ENCODE measurements around the gene GPR161. TPM values are rescaled to one million over a fixed set of nuclear protein-coding genes. Genes with fewer than 3 reads are reported as not detected.

The GPR161 gene
- total and polyA plus RNA-seq, 2 of the 13 experiments (the other 11 are each of a cell fraction or from before 2014, with no cell fraction given), result 0.13 to 0.35 TPM

DNA sequence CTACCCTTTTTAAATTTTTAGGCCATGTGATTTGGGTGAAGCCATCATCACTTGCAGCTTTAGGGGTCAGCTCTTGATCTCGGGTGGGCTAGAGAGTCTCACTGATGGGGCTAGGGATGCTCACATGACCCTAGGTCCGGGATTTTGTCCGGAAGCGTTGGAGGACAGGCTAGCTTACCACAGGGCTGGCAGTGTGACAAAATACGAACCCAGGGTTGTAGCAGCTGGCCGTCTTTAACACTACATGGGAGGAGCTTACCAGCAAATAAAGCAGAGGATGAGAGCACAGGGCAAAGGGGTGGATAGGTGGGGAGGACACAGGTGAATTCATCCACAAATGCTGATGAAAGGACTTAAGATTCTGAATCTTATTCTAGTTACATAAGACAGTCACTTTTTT is 21.9 kb downstream of the GPR161 start (continued):
- no peak for TF ChIP-seq ZNF577 (CRISPR knock-in tag; IDR thresholded peaks at IDR 0.05; ENCODE audit: borderline replicate concordance, low read depth)
- TF ChIP-seq, protein P1, sequence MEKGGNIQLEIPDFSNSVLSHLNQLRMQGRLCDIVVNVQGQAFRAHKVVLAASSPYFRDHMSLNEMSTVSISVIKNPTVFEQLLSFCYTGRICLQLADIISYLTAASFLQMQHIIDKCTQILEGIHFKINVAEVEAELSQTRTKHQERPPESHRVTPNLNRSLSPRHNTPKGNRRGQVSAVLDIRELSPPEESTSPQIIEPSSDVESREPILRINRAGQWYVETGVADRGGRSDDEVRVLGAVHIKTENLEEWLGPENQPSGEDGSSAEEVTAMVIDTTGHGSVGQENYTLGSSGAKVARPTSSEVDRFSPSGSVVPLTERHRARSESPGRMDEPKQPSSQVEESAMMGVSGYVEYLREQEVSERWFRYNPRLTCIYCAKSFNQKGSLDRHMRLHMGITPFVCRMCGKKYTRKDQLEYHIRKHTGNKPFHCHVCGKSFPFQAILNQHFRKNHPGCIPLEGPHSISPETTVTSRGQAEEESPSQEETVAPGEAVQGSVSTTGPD (CRISPR knock-in tag; IDR thresholded peaks at IDR 0.05), result no peak

DNA sequence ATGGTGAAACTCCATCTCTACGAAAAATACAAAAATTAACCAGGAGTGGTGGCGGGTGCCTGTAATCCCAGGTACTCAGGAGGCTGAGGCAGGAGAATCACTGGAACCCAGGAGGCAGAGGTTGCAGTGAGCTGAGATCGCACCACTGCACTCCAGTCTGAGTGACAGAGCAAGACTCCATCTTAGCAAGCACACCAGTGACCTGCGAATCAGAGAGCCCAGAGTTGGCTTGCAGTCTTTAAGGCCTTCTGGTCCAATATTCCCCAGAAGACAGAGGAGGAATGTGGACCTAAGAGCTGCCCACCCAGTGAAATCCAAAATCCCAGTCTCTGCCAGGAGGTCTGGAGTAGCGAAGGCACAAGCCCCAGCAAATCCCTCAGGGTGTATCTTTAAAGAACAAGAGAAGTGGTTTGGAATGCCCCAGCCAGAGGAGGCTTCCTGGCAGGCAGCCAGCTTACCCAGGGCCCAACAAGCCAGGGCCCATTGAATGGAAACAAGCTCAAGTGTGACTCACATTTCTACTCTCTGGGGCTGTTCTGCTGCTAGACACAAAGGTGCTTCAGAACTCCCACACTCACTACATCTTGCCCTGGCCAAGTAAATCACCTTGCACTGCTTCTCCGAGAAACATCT is 23.9 kb downstream of the GPR161 start:
- no TSS peak for BruUV-seq (replicated peaks)
- CTCF ChIA-PET (ENCODE audit: low intra/inter-chr PET ratio, low total read pairs), result no interaction called here

More for the DNA sequence above, 23.9 kb downstream of the GPR161 start:
- TF ChIP-seq TP53 (CRISPR knock-in tag; conservative IDR thresholded peaks at IDR 0.05) (no peak), NFIB (CRISPR knock-in tag; IDR thresholded peaks at IDR 0.05; ENCODE audit: borderline replicate concordance) (no peak), ZNF33A (CRISPR knock-in tag; IDR thresholded peaks at IDR 0.05; ENCODE audit: borderline replicate concordance) (no peak), RXRB (CRISPR knock-in tag; IDR thresholded peaks at IDR 0.05; ENCODE audit: borderline replicate concordance) (no peak)
- TF ChIP-seq, protein P2, sequence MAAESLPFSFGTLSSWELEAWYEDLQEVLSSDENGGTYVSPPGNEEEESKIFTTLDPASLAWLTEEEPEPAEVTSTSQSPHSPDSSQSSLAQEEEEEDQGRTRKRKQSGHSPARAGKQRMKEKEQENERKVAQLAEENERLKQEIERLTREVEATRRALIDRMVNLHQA (CRISPR knock-in tag; IDR thresholded peaks at IDR 0.05), result no peak
- H2AFZ ChIP-seq (ENCODE audit: low read length), result no peak overlapping the region
- intact Hi-C loops (cut with micrococcal nuclease; ENCODE audit: unreplicated experiment), result no loop called here
- no peak for FAIRE-seq
- no peak overlapping the region for H3K4me3 ChIP-seq (replicated peaks in 1 of 3; ENCODE audit: insufficient read depth in 1 of 3, low read depth in 2 of 3, low read length in 3 of 3)
- no peak overlapping the region for H3K4me2 ChIP-seq (ENCODE audit: low read depth, low read length)
- no peaks in the 10 kb centered on the region for H3K79me2 ChIP-seq (ENCODE audit: insufficient read depth, low read length)
- WGBS (ENCODE audit: low lambda C conversion rate), result 87% methylated on average over 6 of the region's 6 CpGs
- no peaks in the 10 kb centered on the region for H3K27me3 ChIP-seq (ENCODE audit: control insufficient read depth in 1 of 2, insufficient read depth in 2 of 2, low read length in 2 of 2)
- no peaks in the 10 kb centered on the region for H3K36me3 ChIP-seq (replicated peaks in 1 of 2; ENCODE audit: control insufficient read depth in 1 of 2, insufficient read depth in 2 of 2, low read length in 2 of 2)
- no peak for DNase-seq (ENCODE audit: low spot score)
- H3K27ac ChIP-seq (ENCODE audit: extremely low read length, insufficient read depth, low read length), result no peak overlapping the region
- no peak overlapping the region for H3K9ac ChIP-seq (ENCODE audit: insufficient read depth, low read depth, low read length)
- no peaks in the 10 kb centered on the region for H4K20me1 ChIP-seq (ENCODE audit: insufficient read depth, low read length)
- H3K4me1 ChIP-seq (ENCODE audit: insufficient read depth, low read length), result peaks cover 3% of the 10 kb centered on the region
- POLR2A ChIA-PET, result no interaction called here
- H3K9me3 ChIP-seq (ENCODE audit: low read length), result no peaks in the 10 kb centered on the region
- ATAC-seq, result peak; percentile 41; the same call in 1 of the 3 replicates
- in situ Hi-C loops (cut with HindIII; ENCODE audit: extremely low pct_ligation_motif_present, low pct_unique_long_range_greater_than_20kb), result no loop called here
